PC-9 (cell line): Measurements from ENCODE around the gene SNAPC4.

Experiments
- CTCF ChIP-seq: fragments of 200-600 bp; sonication (generic); conservative IDR thresholded peaks from 2 replicates; pipeline ENCODE4 v1.6.1; 2017; ENCODE audit warnings: mixed run types, antibody characterized with exemption, mild to moderate bottlenecking, moderate library complexity
- EZH2 ChIP-seq: fragments of 200-600 bp; sonication (generic); IDR thresholded peaks from 2 replicates; pipeline ENCODE4 v1.8.0; 2017; ENCODE audit warnings: antibody characterized with exemption, low read depth

DNA sequence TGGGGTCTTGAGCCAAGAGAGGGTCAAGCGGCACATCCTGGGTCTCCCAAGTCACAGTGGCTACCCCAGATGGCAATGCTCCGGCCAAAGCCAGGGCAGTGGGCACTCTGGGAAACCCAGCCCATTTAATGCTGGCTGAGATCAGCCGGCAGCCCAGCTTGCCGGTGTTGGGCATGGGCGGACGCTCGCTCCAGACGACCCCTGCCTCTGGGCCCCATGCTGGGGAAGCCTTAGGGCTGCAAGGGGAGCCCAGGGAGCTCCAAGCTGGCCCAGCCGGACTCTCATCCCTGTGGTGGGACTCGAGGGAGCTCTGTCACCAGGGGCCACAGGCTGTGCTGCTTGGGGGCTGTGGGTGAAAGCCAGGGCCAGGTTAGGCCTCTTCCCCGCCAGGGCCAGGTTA, 20.6 kb downstream of the SNAPC4 start:
- TF ChIP-seq CTCF (no peak), EZH2 (no peak)
